HAP-1 (cell line): ENCODE data around the gene LRP5.
"Not testable (repeated sequence)": the region's sequence is repeated elsewhere in the genome, so short reads cannot be mapped to it uniquely, and the experiment has no call there.

Experiments used
- DNase-seq, 2 experiments: peaks; one replicate each; pipeline ENCODE4 v3.0.0-alpha.2; 2016 to 2020; ENCODE audit warnings: low spot score in 2 of 2
- H3K27me3 ChIP-seq: fragments of 250-450 bp; sonication (Bioruptor Pico); 2 replicates; pipeline ENCODE4 v1.5.1; 2020; ENCODE audit warnings: low read depth, mild to moderate bottlenecking, moderate library complexity
- H3K36me3 ChIP-seq: fragments of 250-450 bp; sonication (Bioruptor Pico); replicated peaks from 2 replicates; pipeline ENCODE4 v1.5.1; 2020; ENCODE audit warnings: mild to moderate bottlenecking
- H3K4me1 ChIP-seq: fragments of 250-450 bp; sonication (Bioruptor Pico); 2 replicates; pipeline ENCODE4 v1.5.1; 2020; ENCODE audit warnings: mild to moderate bottlenecking
- H3K4me3 ChIP-seq: fragments of 250-450 bp; sonication (Bioruptor Pico); 2 replicates; pipeline ENCODE4 v1.5.1; 2020; ENCODE audit warnings: mild to moderate bottlenecking, moderate library complexity
- H3K9me3 ChIP-seq: fragments of 250-450 bp; sonication (Bioruptor Pico); 2 replicates; pipeline ENCODE4 v1.5.1; 2020; ENCODE audit warnings: mild to moderate bottlenecking, moderate library complexity
- in situ Hi-C: fragments of 300-500 bp; cut with MboI; formaldehyde crosslinking; loops from 3 replicates; pipeline ENCODE4 v1.14.3; 2020; ENCODE audit warnings: low sequenced_read_pairs, inconsistent platforms, mixed read lengths

The LRP5 gene

DNA sequence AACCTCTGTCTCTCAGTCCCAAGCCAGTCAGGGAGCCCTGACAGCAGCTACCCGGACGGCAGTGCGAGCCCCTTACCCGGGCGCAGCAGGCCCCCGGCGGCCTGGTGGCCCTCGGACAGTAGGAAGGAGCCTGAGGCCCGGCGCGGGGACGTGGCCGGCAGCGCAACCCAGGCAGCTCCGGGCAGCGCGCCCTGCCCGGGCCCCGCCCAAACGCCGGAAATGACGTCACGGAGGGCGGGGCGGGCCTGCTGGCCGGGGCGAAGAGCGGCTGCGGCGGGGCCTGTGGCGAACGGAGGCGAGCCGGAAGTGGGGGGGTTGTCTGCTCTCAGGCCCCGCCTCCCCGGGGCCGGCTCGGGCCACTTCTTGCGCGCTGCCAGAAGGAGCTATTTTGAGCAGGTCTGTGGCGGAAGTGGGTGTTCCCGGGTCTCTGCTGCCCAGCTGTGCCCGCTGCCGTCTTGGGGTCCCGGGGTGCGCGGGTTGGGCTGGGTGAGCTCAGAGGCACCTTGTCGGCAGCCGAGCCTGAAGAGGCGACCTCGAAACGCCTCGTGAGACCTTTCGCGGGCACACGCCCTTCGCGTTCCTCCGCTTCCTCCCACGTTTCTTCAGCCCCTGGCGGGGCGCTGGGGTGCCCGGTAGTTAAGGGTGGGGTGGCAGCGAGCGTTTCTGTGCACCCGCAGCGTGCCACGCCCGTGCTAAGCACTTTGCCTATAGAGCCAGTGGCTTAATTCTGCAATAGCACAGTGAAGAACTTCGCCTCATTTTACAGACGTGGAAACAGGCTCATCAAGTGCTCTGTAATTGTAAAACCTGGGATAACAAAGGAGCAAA lies 40.4 kb upstream of the LRP5 start, which contains the start of gene C11orf24:
Gene C11orf24, minus strand, starts transcription at position 193 of the 828 bp plus-strand sequence. CDS start 8,206 bp downstream, outside the sequence.
- DNase-seq = peak; percentile 94 to 96
- Histone ChIP-seq H3K27me3 (no peaks in the 10 kb centered on the region), H3K36me3 (peaks cover 17% of the 10 kb centered on the region), H3K9me3 (no peaks in the 10 kb centered on the region), H3K4me1 (peaks cover 4% of the 10 kb centered on the region), H3K4me3 (peak within 1 kb of the TSS; percentile 97)
- in situ Hi-C loops = loop anchor here (25.0 kb wide), 1 partner anchor 1390 kb away; no protein-coding TSS in a partner anchor

DNA sequence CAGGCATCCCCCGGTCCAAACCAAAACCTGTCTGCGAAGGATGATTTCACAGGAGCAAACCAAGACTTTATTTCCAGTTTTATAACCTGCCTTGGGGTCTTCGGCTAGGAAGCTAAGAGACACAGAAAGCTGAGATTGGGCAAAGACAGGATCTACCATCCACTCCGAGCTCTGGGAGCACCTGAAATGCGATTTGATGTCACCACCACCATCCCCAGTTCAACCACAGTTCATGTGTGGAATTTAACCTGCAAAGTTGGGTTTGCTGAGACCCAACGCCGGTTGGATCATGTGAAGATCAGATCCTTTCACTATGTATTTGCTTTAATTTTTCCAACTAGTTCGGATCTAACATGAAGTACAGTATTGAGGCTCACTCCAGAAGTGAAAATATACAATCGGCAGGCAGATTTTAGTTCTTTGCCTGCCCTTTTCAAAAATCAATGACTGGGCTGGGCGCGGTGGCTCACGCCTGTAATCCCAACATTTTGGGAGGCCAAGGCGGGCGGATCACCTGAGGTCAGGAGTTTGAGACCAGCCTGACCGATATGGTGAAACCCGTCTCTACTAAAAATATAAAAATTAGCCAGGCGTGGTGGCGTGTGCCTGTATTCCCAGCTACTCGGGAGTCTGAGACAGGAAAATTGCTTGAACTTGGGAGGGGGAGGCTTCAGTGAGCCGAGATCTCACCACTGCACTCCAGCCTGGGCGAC lies 39.2 kb upstream of the LRP5 start:
- H3K36me3 ChIP-seq = peaks cover 5% of the 10 kb centered on the region
- peaks cover 4% of the 10 kb centered on the region for H3K4me1 ChIP-seq
- in situ Hi-C loops = loop anchor here (25.0 kb wide), 1 partner anchor 1389 kb away; no protein-coding TSS in a partner anchor
- no peaks in the 10 kb centered on the region for H3K27me3 ChIP-seq
- peak overlapping the region; percentile 97; the same call in 1 of the 2 replicates for H3K4me3 ChIP-seq
- no peak for DNase-seq
- H3K9me3 ChIP-seq = no peaks in the 10 kb centered on the region

DNA sequence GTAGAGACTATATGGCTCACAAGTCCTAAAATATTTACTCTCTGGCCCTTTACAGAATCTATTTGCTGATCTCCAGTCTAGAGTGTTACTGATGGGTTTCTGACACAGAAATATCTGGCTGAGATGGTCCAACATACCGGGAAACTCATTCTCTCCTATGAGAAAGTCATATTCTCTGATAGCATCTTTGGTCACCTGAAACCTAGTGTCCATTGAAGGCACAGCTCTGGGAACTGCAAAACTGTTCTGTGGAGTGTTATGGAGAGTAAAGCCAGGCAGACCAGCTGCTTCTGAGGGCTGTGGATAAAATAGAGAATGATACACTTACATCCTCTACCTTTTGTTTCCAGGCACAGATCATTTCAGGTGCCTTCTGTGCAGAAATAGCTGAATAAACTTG lies 38.1 kb upstream of the LRP5 start:
- no peak for DNase-seq
- in situ Hi-C loops = loop anchor here (25.0 kb wide), 1 partner anchor 1388 kb away; no protein-coding TSS in a partner anchor
- peaks cover 4% of the 10 kb centered on the region for H3K4me1 ChIP-seq

DNA sequence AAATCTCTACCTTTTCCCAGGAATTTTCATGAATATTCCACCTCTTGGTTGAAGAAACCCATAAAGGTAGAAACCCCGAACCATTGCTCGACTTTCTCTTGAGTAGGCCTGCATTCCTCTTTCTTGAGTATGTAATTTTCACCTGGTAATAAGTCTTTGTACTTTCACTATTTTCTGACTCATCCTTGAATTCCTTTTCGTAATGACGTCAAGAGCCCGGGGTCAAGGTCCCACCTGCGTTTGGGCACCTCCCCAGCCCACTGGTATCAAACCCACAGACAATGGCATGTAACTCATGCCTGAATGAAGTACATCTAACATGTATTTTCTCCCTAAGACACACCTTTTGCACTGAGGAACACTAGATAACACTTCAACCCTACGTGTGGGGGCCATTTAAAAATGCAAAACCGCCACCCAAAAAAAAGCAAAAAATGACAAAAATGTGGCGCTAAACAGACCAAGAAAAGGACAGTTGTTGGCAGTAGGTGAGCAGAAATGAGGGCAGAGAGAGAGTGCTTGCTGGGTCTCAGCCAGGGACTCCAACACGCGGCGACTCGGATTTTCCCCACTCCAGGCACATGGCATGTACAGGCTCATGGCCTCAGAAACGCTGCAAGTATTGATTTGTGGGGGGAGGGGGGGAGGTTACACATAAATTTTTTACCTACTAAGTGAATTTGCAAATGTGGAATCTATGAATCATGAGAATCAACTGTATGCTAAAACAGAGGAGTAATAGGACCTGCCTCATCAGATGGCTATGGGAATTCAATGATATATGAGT lies 36.5 kb upstream of the LRP5 start:
- in situ Hi-C loops = no loop called here
- Histone ChIP-seq H3K9me3 (no peaks in the 10 kb centered on the region), H3K27me3 (no peaks in the 10 kb centered on the region), H3K4me1 (peaks cover under 1% of the 10 kb centered on the region), H3K4me3 (no peak overlapping the region), H3K36me3 (no peaks in the 10 kb centered on the region; the same call in 1 of the 2 replicates)
- no peak for DNase-seq

More for the DNA sequence above, 38.1 kb upstream of the LRP5 start:
- no peaks in the 10 kb centered on the region; the same call in none of the 2 replicates for H3K36me3 ChIP-seq
- no peaks in the 10 kb centered on the region for H3K27me3 ChIP-seq
- H3K4me3 ChIP-seq = no peak overlapping the region
- H3K9me3 ChIP-seq = no peaks in the 10 kb centered on the region

DNA sequence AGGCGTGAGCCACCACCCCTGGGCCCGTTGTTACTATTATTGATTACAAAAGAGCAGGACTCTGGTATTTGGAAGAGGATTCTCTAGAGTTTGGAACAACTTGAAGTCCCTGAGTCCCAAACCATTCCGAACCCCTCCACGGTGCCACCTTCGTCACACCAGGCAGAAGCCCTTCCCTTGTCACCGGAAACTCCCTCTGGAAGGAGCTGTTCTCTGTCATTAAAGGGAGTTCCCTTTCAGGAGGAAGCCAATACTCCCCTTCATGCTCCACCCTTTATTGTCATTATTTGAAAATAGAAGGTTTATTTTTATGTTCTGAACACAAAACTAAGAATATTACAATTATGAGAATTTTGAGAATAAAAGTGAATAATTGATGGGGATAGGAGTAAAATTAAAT lies 35.5 kb upstream of the LRP5 start:
- Histone ChIP-seq H3K4me3 (no peak overlapping the region), H3K27me3 (no peaks in the 10 kb centered on the region), H3K36me3 (no peaks in the 10 kb centered on the region; the same call in 1 of the 2 replicates), H3K4me1 (no peaks in the 10 kb centered on the region; the same call in 1 of the 2 replicates), H3K9me3 (no peaks in the 10 kb centered on the region)
- DNase-seq = no peak
- in situ Hi-C loops = no loop called here

DNA sequence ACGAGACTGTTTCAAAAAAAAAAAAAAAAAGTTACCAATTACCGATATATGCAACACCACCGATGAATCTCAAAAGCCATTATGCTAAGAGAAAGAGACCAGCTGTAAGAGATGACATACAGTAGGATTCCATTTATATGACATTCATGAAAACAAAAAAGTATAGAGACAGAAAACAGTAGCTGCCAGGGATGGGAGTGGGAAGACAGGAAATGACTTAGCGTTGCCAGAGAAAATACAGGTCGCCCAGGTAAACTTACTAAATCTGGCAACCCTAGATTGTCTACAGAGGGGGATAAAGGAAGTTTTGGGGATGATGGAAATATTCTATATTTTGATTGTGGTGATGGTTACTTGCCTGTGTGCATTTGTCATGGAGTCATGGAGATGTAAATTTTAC lies 32.7 kb upstream of the LRP5 start:
- Histone ChIP-seq H3K27me3 (no peaks in the 10 kb centered on the region), H3K4me3 (no peak overlapping the region), H3K9me3 (no peaks in the 10 kb centered on the region), H3K4me1 (no peaks in the 10 kb centered on the region), H3K36me3 (no peaks in the 10 kb centered on the region)
- in situ Hi-C loops = no loop called here
- DNase-seq = no peak

DNA sequence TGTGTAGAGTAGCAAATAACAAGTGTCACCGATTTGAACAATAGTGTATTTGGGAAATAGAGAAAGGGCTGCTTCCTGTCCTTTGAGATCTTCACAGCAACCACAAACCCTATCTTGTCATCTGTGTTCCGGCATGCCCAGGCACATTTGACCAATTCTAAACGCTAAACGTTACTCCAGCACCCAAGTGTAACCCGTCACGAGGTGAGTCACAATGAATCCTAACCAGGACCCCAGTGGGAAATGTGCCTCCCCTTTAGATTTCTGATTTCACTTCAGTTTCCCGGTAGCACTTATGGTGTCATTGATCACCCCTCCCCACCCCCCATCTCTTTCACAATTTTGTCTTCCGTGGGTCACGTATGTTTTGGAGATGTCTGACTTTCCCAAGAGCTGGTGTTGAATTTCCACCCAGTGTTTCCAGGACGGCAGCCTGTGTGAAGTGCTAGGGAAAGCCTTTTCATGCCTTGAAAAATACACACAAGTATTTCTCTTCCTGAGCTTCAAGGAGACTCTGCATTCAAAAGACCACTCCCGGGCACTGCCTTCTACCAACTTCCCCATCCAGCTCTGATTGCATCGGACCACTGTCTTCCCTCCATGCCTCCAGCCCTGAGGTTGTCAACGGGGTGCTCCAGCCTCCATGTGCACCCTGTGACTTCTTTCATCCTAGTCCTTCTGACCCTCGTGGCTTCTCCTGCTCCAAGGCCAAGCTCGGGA lies 30.1 kb upstream of the LRP5 start:
- no peaks in the 10 kb centered on the region for H3K4me1 ChIP-seq
- H3K27me3 ChIP-seq = no peaks in the 10 kb centered on the region
- H3K9me3 ChIP-seq = no peaks in the 10 kb centered on the region
- no peak for DNase-seq
- H3K36me3 ChIP-seq = no peaks in the 10 kb centered on the region
- in situ Hi-C loops = no loop called here
- H3K4me3 ChIP-seq = no peak overlapping the region

DNA sequence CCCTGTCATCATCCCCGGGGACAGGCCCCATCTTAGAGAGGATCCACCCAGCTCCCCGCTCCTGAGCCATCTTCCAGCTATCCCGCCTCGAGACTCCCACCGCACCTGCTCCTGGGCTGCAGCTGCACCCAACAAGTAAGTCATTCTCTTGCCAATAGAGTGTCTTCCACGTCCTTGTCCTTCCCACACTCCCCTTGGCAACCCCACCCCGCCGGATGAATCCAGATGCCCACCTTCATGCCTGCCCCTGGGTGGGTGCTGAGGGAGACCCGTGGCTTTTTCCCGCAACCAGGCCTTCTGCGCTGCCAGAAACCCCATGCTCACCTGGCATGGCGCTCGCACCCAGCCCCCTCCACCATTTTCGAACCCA lies 29.5 kb upstream of the LRP5 start:
- H3K36me3 ChIP-seq = no peaks in the 10 kb centered on the region
- no peaks in the 10 kb centered on the region for H3K4me1 ChIP-seq
- DNase-seq = no peak
- no peak overlapping the region for H3K4me3 ChIP-seq
- in situ Hi-C loops = no loop called here
- no peaks in the 10 kb centered on the region for H3K27me3 ChIP-seq
- no peaks in the 10 kb centered on the region for H3K9me3 ChIP-seq

DNA sequence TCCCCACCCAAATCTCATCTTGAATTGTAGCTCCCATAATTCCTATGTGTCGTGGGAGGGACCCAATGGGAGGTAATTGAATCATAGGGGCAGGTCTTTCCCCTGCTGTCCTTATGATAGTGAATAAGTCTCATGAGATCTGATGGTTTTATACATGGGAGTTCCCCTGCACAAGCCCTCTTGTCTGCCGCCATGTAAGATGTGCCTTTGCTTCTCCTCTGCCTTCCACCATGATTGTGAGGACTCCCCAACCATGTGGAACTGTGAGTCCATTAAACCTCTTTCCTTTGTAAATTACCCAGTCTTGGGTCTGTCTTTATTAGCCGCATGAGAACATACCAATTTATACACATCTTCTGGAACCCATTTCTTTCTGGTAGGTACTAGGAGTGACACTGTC lies 27.8 kb upstream of the LRP5 start:
- in situ Hi-C loops, DNase-seq, H3K4me1 ChIP-seq, H3K9me3 ChIP-seq, H3K36me3 ChIP-seq, H3K4me3 ChIP-seq, H3K27me3 ChIP-seq: not testable (repeated sequence)

DNA sequence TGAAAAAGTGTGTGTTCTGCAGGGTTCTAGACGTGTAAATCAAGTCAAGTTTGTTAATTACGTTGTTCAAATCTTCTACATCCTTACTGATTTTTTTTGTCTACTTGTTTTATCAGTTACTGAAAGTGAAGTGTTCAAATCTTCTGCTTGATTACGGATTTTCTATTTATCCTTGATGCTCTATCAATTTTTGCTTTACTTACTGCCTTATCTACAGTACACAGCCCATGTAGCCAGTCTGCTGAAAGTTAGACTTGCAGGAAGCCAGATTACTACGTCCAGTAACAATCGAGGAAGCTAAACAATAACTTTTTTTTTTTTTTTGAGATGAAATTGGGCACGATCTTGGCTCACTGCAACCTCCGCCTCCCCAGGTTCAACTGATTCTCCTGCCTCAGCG lies 25.0 kb upstream of the LRP5 start:
- Histone ChIP-seq H3K36me3 (no peaks in the 10 kb centered on the region), H3K9me3 (peaks cover 9% of the 10 kb centered on the region), H3K4me1 (no peaks in the 10 kb centered on the region), H3K27me3 (no peaks in the 10 kb centered on the region), H3K4me3 (no peak overlapping the region)
- in situ Hi-C loops = no loop called here
- no peak for DNase-seq

DNA sequence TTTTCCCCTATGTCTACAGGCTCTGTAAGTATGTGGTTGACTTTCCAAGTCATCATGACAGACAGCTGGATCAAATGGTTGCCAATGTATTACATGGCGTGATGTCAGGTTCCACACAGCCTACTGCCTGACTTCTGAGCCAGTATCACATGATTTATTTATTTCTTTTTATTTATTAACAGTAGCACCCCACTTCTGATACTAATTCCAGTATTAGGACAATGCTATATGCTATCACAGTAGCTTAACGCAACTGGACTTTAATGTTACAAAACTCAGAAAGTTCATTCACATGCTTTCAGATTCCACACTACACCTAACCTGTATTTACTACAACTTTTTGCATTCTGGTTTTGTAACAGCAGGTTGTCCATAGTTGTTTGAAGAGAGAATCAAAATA lies 22.9 kb upstream of the LRP5 start:
- no peaks in the 10 kb centered on the region for H3K27me3 ChIP-seq
- no peak for DNase-seq
- H3K4me1 ChIP-seq = no peaks in the 10 kb centered on the region
- H3K9me3 ChIP-seq = peaks cover 9% of the 10 kb centered on the region
- in situ Hi-C loops = no loop called here
- H3K36me3 ChIP-seq = no peaks in the 10 kb centered on the region
- H3K4me3 ChIP-seq = no peak overlapping the region

DNA sequence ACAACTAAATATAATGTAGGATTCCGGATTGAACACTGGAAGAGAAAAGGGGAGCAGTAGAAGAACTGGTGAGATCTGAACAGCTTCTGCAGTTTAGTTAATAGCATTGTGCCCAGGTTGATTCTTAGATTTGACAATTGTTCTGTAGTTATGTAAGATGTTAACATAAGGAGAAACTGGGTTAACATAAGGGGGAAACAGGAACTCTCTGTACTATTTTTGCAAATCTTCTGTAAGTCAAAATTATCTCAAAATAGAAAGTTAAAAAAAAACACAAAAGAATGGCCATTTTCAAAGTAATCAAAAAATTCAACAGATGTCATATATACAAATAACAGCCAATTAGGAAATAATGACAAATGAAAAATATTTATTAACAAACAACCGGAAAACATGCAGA lies 18.7 kb upstream of the LRP5 start:
- Histone ChIP-seq H3K4me1 (no peaks in the 10 kb centered on the region), H3K9me3 (peaks cover 9% of the 10 kb centered on the region), H3K4me3 (no peak overlapping the region), H3K36me3 (no peaks in the 10 kb centered on the region), H3K27me3 (no peaks in the 10 kb centered on the region)
- in situ Hi-C loops = no loop called here
- no peak for DNase-seq

DNA sequence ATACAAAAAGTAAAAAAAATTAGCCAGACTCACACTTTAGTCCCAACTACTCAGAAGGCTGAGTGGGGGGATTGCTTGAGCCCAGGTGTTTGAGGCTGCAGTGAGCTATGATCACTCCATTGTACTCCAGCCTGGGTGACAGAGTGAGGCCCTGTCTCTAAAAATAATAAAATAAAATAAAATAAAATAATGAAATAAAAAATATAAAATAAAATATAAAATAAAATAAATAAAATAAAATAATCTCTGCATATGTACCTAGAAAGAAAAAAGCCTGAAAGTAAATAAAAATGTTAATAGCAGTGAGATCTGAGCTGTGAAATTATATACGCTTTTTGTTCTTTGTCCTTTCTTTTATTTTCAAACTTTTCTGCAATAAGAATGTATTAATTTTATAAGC lies 17.1 kb upstream of the LRP5 start:
- H3K9me3 ChIP-seq = no peaks in the 10 kb centered on the region
- no peaks in the 10 kb centered on the region for H3K27me3 ChIP-seq
- H3K4me3 ChIP-seq = no peak overlapping the region
- in situ Hi-C loops = no loop called here
- H3K4me1 ChIP-seq = no peaks in the 10 kb centered on the region
- H3K36me3 ChIP-seq = no peaks in the 10 kb centered on the region
- no peak for DNase-seq
